LHCN-M2 (cell line): ENCODE data around the gene TMBIM4. TPM values are rescaled to one million over a fixed set of nuclear protein-coding genes. Genes with fewer than 3 reads are reported as not detected.

Source experiments
- DNase-seq: peaks from one replicate; pipeline ENCODE4 v3.0.0-alpha.2; 2012; ENCODE audit warnings: low read depth
- total RNA-seq: library from RNA; depleted of rRNA; stranded (reverse); fragments of >200 nt; gene quantifications from 2 replicates; pipeline ENCODE4 v1.2.3, GENCODE V29; 2014; rRNA removed

TMBIM4 gene
- total RNA-seq, 1 experiment from 2014 or later = 132 TPM

- peak; percentile 55 for DNase-seq
Measured at GRCh38 chr12:66092559-66093269, 77.1 kb downstream of the TMBIM4 start.

- no peak for DNase-seq
Measured at GRCh38 chr12:66090157-66090556, 79.6 kb downstream of the TMBIM4 start.

GRCh38 chr12:66087365-66087943 lies 82.3 kb downstream of the TMBIM4 start:
- DNase-seq = peak; percentile 78

- no peak for DNase-seq
Measured at GRCh38 chr12:66085998-66086397, 83.8 kb downstream of the TMBIM4 start.

Other genes with a start within 250 kb of the TMBIM4 start
- 21.7 and 23.4 TPM in 2 replicates for gene LLPH, start 39.2 kb downstream of the TMBIM4 start, total RNA-seq
- 0.63 and 1.3 TPM in 2 replicates for gene IRAK3, start 19.2 kb upstream of the TMBIM4 start, total RNA-seq
- 1.7 and 2.0 TPM in 2 replicates for gene HELB, start 132.5 kb upstream of the TMBIM4 start, total RNA-seq